Measurements from ENCODE around the gene ASIC1.

- no peak for TF ChIP-seq POLR2A (IDR thresholded peaks at IDR 0.05; ENCODE audit: low read depth, low read length)
- no peak for TF ChIP-seq MAFK (IDR thresholded peaks at IDR 0.05; ENCODE audit: low read depth, low read length)
- TF ChIP-seq, protein P1, sequence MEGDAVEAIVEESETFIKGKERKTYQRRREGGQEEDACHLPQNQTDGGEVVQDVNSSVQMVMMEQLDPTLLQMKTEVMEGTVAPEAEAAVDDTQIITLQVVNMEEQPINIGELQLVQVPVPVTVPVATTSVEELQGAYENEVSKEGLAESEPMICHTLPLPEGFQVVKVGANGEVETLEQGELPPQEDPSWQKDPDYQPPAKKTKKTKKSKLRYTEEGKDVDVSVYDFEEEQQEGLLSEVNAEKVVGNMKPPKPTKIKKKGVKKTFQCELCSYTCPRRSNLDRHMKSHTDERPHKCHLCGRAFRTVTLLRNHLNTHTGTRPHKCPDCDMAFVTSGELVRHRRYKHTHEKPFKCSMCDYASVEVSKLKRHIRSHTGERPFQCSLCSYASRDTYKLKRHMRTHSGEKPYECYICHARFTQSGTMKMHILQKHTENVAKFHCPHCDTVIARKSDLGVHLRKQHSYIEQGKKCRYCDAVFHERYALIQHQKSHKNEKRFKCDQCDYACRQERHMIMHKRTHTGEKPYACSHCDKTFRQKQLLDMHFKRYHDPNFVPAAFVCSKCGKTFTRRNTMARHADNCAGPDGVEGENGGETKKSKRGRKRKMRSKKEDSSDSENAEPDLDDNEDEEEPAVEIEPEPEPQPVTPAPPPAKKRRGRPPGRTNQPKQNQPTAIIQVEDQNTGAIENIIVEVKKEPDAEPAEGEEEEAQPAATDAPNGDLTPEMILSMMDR (conservative IDR thresholded peaks at IDR 0.05; ENCODE audit: low read depth, low read length), result no peak
- no peak for TF ChIP-seq RAD21 (IDR thresholded peaks at IDR 0.05; ENCODE audit: low read length)
- TF ChIP-seq NFE2L2 (IDR thresholded peaks at IDR 0.05; ENCODE audit: low read depth, low read length), result no peak
- TF ChIP-seq SMC3 (IDR thresholded peaks at IDR 0.05; ENCODE audit: low read depth, low read length), result no peak
- no peak for TF ChIP-seq ELK1 (IDR thresholded peaks at IDR 0.05; ENCODE audit: borderline replicate concordance, low read depth, low read length)
- no peak for TF ChIP-seq CHD1 (IDR thresholded peaks at IDR 0.05; ENCODE audit: low read depth, low read length)
- no peak for TF ChIP-seq USF2 (IDR thresholded peaks at IDR 0.05; ENCODE audit: low read depth, low read length)
- no peak for TF ChIP-seq MAZ (IDR thresholded peaks at IDR 0.05; ENCODE audit: borderline replicate concordance, low read depth, low read length)
- no peak for TF ChIP-seq RCOR1 (IDR thresholded peaks at IDR 0.05; ENCODE audit: insufficient replicate concordance, low read length)
- TF ChIP-seq BHLHE40 (IDR thresholded peaks at IDR 0.05; ENCODE audit: low read depth, low read length), result no peak
Measured at GRCh38 chr12:50049254-50050118, 7.9 kb upstream of the ASIC1 start.

Data from IMR-90 (cell line).